GM21390 (cell line): Measurements from ENCODE around the gene ASB9.
"Not testable (repeated sequence)": the region's sequence is repeated elsewhere in the genome, so short reads cannot be mapped to it uniquely, and the experiment has no call there.

Experiments used
- ATAC-seq: cut with Tn5 transposase; IDR thresholded peaks from one replicate; pipeline ENCODE4 v1.9.1; 2021; ENCODE audit not compliant: unreplicated experiment

Gene ASB9

DNA sequence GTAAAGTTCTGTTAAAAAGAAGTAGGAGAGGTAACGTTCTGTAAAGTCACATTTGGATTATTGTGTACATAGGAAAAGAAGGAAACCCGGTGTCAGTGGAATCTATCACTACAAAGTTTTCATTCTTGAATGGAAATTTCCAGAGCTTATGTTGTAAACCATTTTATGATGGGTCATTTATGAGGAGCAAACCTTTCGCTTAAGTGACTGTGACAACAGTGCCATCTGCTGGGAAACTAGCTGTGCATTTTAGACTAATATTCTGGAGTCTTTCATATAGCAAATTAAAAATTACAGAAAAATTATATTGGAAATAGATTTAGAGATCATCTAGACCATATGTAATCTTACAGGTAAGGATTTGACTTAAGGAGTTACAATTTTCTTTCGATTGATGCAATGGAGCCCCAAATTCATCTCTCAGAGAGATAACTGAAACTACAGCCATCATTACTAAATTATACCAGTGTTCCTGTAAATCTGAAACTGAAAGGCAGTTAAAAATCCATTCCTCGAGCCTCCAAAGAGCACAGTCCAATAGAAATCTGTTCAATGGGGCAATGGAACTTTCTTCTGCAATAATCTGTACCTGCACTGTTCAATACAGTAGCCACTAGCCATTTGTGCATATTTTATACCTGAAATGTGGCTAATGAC lies 26.9 kb downstream of the ASB9 start:
- ATAC-seq, result no peak

DNA sequence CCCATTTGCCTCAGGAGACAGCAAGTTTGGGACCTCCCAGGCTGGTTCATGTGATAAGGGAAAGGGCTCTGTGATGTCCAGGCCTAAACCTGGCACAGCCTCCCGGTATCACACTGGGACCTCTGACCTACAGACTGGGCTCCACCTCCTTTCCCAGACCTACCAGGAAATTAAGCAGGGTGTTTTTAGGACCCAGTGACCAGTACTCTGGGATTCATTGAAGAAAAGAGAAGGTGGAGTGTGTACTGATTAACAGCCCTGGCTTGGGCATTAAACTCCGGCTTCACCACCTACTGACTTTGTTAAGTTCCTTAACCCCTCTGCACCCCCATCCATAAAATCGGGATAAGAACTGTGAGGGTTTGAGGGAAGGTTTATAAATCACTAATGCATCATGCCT lies 28.6 kb downstream of the ASB9 start:
- no peak for ATAC-seq

GRCh38 chrX:15240414-15240813 lies 29.5 kb downstream of the ASB9 start:
- ATAC-seq, result no peak

GRCh38 chrX:15236146-15236545 lies 33.7 kb downstream of the ASB9 start:
- no peak for ATAC-seq

- no peak for ATAC-seq
Observed at GRCh38 chrX:15235001-15235400, 34.9 kb downstream of the ASB9 start.

- no peak for ATAC-seq
Observed at GRCh38 chrX:15233416-15234015, 36.4 kb downstream of the ASB9 start.

DNA sequence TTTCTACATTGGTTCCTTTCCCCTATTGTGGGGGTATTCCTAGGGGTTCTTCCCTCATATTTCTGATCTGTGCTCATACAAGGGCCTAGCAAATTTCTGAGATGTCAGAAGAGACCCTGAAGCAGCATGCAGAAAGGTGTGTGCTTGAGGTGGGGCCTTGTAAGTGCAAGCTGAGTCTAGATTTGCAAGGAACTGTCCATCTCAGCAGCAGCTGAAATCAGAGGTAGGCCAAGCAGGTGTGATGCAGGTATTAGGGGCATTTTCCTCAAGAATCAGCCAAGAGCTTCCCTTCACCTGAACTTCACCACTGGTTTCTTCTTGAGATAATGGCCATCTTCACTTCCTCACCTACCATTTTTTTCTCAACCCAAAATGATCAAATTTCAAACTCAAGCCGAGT lies 45.1 kb downstream of the ASB9 start:
- no peak for ATAC-seq

- no peak for ATAC-seq
Observed at GRCh38 chrX:15221321-15221720, 48.6 kb downstream of the ASB9 start.

- ATAC-seq, result no peak
Observed at GRCh38 chrX:15217161-15217560, 52.7 kb downstream of the ASB9 start.

DNA sequence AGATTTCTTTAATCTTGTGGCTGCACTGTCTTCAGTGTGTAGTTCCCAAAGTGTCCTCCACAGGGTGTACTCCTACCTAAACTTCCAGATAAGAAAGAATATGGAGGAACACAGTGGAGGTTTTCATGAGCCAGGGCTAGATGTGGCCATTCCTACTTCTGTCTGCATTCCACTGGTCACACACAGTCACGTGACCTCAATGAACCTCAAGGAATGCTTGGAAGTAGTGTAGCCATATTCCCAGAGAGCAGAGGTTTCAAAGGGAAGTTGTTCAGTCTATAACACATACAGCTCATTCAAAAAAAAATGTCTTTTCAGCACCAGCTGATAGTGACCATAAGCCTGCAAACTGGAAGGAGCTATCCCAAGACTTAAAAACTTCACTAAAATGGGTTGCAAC lies 53.6 kb downstream of the ASB9 start:
- ATAC-seq, result no peak

DNA sequence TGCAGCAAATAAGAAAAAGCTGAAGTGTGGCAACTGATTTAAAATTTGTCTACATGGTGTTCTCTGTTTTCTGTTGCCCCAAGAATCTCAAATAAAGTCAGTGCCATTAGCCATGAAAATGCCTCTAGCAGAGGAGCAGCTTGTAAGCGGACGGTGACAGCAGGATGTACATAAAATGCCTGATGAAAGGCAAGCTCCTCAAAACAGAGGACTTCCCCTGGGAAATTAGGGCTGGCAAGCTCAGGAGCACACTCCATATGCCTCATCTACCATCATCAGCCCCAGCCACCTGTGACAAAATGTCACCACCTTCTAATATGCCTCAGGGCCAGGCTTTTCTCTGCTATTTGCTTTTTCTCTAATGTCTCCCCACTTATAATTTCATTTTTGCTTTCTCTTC lies 54.5 kb downstream of the ASB9 start:
- ATAC-seq, result no peak

DNA sequence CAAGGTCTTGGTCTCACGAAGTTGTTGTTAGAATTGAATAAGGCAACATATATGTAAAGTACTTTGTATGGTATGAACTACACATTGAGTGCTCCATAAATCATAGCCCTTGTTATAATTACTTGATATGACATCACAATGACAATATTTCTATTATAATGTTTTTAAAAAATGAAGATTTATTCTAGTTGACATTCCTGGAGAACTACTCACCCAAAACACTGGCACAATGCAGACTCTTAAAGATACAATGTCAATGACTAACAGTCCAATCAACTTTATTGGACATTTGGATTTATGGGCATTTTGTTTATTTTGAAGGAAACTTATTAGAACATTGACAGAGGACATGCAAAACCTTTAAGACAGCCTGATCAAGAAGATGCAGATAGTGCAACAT lies 55.3 kb downstream of the ASB9 start:
- ATAC-seq, result no peak

DNA sequence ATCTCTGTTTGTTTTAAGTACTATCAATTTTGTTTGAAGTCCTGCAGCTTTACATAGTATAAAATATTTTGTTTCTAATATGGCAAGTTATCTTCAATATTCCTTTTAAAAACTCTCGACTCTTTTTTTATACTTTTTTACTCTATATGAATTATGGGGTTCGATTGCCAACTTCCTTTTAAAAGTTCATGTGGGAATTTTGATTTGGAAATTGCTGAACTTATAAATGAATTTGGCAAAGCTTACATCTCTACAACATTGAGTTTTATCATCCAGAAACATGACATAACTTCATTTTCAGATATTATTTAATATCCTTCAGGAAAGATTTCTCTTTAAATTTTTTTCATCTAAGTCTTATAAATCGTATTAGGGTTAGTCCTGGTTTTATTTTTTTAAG lies 60.8 kb downstream of the ASB9 start:
- ATAC-seq, result no peak

DNA sequence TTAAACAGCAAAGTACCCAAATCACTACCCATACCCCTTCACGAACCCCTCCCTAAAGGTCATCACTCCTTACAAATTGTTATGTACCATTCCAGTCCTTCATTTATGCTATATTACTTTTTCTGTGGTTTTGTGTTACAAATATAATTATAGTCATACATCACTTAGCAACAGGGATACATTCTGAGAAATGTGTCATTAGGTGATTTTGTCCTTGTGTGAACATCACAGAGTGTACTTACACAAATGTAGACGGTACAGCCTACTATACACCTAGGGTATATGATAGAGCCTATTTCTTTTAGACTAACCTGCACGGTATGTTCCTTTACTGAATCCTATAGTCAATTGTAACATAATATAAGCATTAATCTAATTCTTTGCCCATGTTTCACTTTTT lies 61.9 kb downstream of the ASB9 start:
- no peak for ATAC-seq

DNA sequence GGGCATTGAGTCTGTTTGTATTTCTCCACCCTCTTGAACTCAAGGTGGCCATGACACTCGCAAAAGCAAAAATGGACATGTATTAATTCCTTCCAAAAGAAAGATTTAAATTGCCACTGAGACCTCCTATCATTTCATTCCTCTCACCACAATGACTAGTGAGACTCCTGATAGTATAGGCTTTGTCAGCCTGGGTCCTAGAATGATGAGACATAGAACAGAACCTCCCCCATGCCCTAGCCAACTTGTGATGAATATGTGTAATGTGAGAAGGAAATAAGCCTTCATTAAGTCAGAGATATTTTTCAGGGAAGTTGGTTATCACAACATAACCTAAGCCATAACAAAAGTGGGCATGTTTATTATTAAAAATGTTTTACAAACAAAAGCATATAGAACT lies 62.5 kb downstream of the ASB9 start:
- no peak for ATAC-seq

GRCh38 chrX:15206306-15206705 lies 63.6 kb downstream of the ASB9 start:
- no peak for ATAC-seq

- peak; percentile 79 for ATAC-seq
Observed at GRCh38 chrX:15204130-15204751, 65.6 kb downstream of the ASB9 start.

- ATAC-seq, result no peak
Observed at GRCh38 chrX:15203694-15204093, 66.2 kb downstream of the ASB9 start.

DNA sequence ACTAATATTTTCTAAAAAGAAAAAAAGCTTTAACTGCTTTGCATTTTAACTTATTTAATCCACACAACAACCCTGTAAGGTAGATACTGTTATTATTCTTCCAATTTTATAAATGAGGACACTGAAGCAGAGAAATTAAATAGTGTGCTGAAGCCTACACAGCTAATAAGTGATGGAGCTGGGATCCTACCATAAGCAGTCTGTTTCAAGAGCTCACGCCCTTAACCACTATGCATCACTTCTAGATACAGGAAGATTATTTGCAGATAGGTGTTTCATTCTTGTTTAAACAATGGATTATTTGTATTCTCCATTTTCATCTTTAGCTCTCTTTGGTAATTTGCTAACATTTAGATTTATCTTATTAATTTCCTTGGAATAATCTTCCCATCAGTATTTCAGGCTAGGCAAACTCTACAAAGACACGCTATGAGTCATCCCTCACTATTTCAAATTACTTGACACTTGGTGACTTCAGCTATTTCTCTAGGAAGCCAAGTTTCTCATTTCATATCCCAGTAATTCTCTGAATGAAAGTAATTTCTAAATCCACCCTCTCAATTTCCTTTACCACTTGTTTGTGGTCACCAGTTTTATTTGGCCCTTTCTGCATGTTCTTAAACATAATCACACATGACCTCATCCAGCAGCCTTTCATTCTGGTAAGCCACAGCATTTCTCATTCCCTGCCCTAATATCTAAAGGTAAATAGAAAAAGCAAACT lies 67.3 kb downstream of the ASB9 start:
- ATAC-seq, result peak; percentile 50

DNA sequence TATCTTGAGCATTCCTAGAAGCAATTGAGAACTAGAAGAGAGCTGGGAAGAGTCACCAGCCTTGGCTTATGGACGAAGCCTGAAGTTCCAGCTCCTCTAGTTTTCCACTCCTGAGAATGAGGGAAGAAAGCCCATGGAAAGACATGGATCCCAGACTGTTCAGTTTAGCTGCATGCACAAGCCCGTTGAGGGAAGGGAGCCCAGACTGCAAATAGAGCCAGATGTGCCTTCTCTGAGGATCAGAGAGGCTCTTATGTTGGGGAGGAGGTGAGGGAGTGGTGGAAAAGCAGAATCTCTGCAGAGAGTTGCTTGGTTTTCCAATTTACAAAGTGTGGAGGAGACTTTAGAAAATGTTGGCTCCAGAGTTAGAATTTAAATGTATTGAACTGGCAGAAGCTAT lies 69.0 kb downstream of the ASB9 start:
- ATAC-seq, result no peak

DNA sequence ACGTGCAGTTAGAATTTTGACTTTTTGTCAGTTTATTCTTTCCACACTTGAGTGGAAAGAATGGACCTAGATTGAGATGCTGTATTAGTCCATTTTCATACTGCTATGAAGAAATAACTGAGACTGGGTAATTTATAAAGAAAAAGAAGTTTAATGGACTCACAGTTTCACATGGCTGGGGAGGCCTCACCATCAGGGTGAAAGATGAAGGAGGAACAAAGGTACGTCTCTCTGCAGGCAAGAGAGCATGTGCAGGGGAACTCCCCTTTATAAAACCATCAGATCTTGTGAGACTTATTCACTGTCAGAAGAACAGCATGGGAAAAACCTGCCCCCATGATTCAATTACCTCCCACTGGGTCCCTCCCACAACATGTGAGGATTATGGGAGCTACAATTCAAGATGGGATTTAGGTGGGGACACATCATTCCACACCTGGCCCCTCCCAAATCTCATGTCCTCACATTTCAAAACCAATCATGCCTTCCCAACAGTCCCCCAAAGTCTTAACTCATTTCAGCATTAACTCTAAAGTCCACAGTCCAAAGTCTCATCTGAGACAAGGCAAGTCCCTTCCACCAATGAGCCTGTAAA lies 71.2 kb downstream of the ASB9 start:
- not testable (repeated sequence) for ATAC-seq

DNA sequence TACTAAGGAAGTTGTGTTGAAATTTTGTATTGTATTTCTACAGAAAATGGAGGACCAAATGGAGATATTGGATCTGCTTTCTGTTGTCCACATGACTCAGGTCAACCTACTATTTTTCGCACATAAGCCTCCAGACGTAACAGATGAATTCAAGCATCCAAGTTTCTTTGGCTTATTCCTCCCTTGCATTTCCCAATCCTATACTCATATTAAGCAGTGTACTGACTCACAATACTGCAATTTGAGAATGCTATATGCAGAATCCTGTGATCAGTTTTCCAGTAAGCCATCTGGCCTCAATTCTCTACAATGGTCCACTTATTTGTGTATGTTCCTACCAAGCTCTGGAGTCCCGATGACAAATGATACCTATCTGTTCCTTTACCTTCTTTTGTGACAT lies 75.7 kb downstream of the ASB9 start:
- no peak for ATAC-seq
